SK-N-MC (cell line): Measurements from ENCODE around the gene PCSK6.
"Not testable (repeated sequence)": the region's sequence is repeated elsewhere in the genome, so short reads cannot be mapped to it uniquely, and the experiment has no call there.

Source experiments
- EZH2 ChIP-seq: fragments of 200-600 bp; sonication (generic); IDR thresholded peaks from one replicate; pipeline ENCODE4 v1.6.1; 2017; ENCODE audit warnings: antibody characterized with exemption
- FOXP2 ChIP-seq: optimal IDR thresholded peaks from 2 replicates; pipeline ENCODE3; 2011; ENCODE audit warnings: mild to moderate bottlenecking, moderate library complexity; ENCODE audit not compliant: insufficient read depth; ENCODE audit errors: extremely low read length, control extremely low read depth
- POLR2AphosphoS5 ChIP-seq: IDR thresholded peaks from 2 replicates; pipeline ENCODE4 v1.6.1; 2012; ENCODE audit warnings: mild to moderate bottlenecking, low read depth, low read length, borderline replicate concordance

DNA sequence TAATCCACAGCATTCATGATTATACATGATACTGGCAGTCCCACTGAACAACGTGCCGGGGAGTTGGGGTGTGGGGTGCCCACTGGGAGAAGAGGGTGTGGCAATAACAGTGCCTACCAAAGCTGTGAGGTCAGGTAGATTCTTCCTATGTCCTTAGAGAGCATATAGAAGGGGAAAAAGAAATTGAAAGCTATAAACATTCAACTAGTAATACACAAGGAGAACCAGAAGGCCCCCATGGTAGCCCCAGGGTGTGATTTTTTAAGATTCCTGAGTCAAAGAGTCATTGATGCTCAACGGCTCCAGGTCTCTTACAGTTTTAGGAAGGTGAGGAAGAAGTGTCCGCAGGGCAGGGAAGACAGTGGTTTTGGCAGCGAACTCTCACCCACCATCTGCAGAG, 25.8 kb downstream of the PCSK6 start:
- TF ChIP-seq EZH2, POLR2AphosphoS5, FOXP2: not testable (repeated sequence)
